Sigmoid colon (tissue), 7 donors: ENCODE measurements around the gene KRTAP10-9. TPM values are rescaled to one million over a fixed set of nuclear protein-coding genes. Genes with fewer than 3 reads are reported as not detected.
"Not testable (repeated sequence)": the region's sequence is repeated elsewhere in the genome, so short reads cannot be mapped to it uniquely, and the experiment has no call there.

Source experiments
- DNase-seq: peaks from one replicate; pipeline ENCODE4 v3.0.0-alpha.2; 2019
- H3K27ac ChIP-seq, 4 donors: fragments of 200-600 bp; sonication (generic); one replicate each; pipeline ENCODE4 v1.5.1; 2016 to 2019; ENCODE audit warnings: mild to moderate bottlenecking in 1 of 4
- H3K27me3 ChIP-seq, 3 donors: fragments of 200-600 bp; sonication (generic); one replicate each; pipeline ENCODE4 v1.5.1; 2019; ENCODE audit warnings: mild to moderate bottlenecking in 1 of 3
- H3K36me3 ChIP-seq, 4 donors: fragments of 200-600 bp; sonication (generic); one replicate each; pipeline ENCODE4 v1.5.1; 2016 to 2019
- H3K4me1 ChIP-seq, 4 donors: fragments of 200-600 bp; sonication (generic); one replicate each; pipeline ENCODE4 v1.5.1; 2017 to 2019
- H3K4me3 ChIP-seq, 4 donors: fragments of 200-600 bp; sonication (generic); one replicate each; pipeline ENCODE4 v1.5.1; 2017 to 2019; ENCODE audit warnings: mild to moderate bottlenecking in 2 of 4, moderate library complexity in 1 of 4
- H3K9me3 ChIP-seq, 4 donors: fragments of 200-600 bp in 3 of 4; sonication (generic) in 3 of 4; one replicate each; pipeline versions ENCODE4 v1.5.1 to v1.6.1; 2013 to 2019
- EP300 ChIP-seq, 4 donors: sonication (generic); formaldehyde crosslinking; IDR thresholded peaks; one replicate each; pipeline ENCODE4 v1.6.1; 2017; ENCODE audit warnings: antibody characterized with exemption in 4 of 4
- POLR2A ChIP-seq, 2 donors: fragments of 450-650 bp; IDR thresholded peaks; one replicate each; pipeline ENCODE4 v1.6.1; 2016; ENCODE audit warnings: antibody characterized with exemption in 2 of 2, mild to moderate bottlenecking in 2 of 2, moderate library complexity in 2 of 2
- POLR2AphosphoS5 ChIP-seq, 4 donors: sonication (generic); formaldehyde crosslinking; IDR thresholded peaks; one replicate each; pipeline ENCODE4 v1.6.1; 2017; ENCODE audit warnings: antibody characterized with exemption in 4 of 4
- WGBS, 2 donors: extraction: QIAGEN DNeasy Blood & Tissue Kit; methylation state at CpG; one replicate each; pipeline ENCODE4 v1.1.7; 2013; 5-methylcytosine and 5-hydroxymethylcytosine counted together
- intact Hi-C: fragments of 100-400 bp; cut with DNase I; formaldehyde crosslinking; loops from one replicate; pipeline ENCODE4 v1.15.1; 2023
- polyA plus RNA-seq, 3 donors: library from polyadenylated mRNA; stranded (reverse); fragments of 200-250 nt; gene quantifications; one replicate each; pipeline ENCODE4 v1.2.3, GENCODE V29; 2013
- total RNA-seq, 4 donors: library from RNA; depleted of rRNA; stranded (reverse); fragments of >200 nt; gene quantifications; one replicate each; pipeline ENCODE4 v1.1.0, GENCODE V29; 2016
- TF ChIP-seq, protein P1 (sequence below), 4 experiments: fragments of 450-650 bp in 3 of 4; fragments of 200-600 bp in 1 of 4; IDR thresholded peaks; one replicate each; pipeline ENCODE4 v1.5.1; 2016 to 2019; ENCODE audit warnings: antibody characterized with exemption in 4 of 4, mild to moderate bottlenecking in 3 of 4, moderate library complexity in 2 of 4
- donor health status: healthy with polysubstance abuse.
- donor health status: Bipolar disorder and iron deficiency.
- donor health status: healthy.

The KRTAP10-9 gene
- total and polyA plus RNA-seq, 7 donors: not detected

DNA sequence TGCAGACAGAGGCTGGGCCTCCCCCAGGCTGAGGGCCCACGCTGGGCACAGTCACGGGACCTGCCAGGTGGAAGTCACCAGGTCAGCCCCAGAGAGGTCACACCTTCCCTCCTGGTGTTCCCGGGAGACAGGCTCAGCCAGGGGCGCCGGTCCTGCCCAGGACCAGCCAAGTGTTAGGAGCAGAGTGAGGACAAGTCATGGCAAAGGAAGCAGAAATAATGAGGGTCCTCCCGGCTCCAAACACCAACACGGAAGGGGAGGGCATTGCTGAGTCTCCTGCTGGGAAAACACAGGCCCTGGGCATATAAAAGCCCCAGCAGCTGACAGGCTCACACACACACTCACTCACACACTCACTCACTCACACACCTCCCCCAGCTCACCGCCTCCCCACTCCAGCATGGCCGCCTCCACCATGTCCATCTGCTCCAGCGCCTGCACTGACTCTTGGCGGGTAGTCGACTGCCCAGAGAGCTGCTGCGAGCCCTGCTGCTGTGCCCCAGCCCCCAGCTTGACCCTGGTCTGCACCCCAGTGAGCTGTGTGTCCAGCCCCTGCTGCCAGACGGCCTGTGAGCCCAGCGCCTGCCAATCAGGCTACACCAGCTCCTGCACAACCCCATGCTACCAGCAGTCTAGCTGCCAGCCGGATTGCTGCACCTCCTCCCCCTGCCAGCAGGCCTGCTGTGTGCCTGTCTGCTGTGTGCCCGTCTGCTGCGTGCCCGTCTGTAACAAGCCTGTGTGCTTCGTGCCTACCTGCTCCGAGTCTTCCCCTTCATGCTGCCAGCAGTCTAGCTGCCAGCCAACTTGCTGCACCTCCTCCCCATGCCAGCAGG lies 10.3 kb downstream of the KRTAP10-9 start, which contains the start of gene KRTAP10-10:
KRTAP10-10 (plus strand) TSS at position 339 of the 833 bp plus-strand sequence; CDS start at position 401, 62 bp downstream.
- WGBS, 2 donors: 50 to 68% methylated on average over 21 of the region's 21 CpGs
- H3K27me3 ChIP-seq: peaks cover 0 to 32% (median 0%) of the 10 kb centered on the region in 3 donors

DNA sequence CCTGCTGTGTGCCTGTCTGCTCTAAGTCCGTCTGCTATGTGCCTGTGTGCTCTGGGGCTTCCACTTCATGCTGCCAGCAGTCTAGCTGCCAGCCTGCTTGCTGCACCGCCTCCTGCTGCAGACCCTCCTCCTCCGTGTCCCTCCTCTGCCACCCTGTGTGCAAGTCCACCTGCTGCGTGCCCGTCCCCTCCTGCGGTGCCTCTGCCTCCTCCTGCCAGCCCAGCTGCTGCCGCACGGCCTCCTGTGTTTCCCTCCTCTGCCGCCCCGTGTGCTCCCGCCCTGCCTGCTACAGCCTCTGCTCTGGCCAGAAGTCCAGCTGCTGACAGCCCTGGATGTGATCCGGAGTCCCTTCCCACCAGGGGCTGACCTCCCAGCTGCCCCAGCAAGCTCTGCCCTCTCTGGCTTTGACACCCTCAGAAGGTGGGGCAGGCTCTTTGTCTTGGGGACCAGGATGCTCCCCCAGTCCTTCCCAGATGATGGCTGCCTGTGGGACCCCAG lies 11.0 kb downstream of the KRTAP10-9 start:
- peaks cover 0 to 32% (median 0%) of the 10 kb centered on the region in 3 donors for H3K27me3 ChIP-seq
- H3K4me3 ChIP-seq, intact Hi-C loops, H3K4me1 ChIP-seq, H3K36me3 ChIP-seq, H3K9me3 ChIP-seq, DNase-seq, H3K27ac ChIP-seq: not testable (repeated sequence)
- 58 to 63% methylated on average over 12 of the region's 12 CpGs for WGBS, 2 donors

More for the DNA sequence above, 10.3 kb downstream of the KRTAP10-9 start, which contains the start of gene KRTAP10-10:
- H3K4me3 ChIP-seq: no peak within 1 kb of the TSS
- DNase-seq: no peak
- no peaks in the 10 kb centered on the region for H3K4me1 ChIP-seq
- no peaks in the 10 kb centered on the region for H3K36me3 ChIP-seq
- H3K27ac ChIP-seq: no peak within 1 kb of the TSS
- intact Hi-C loops: no loop called here
- H3K9me3 ChIP-seq: peaks cover 0 to 5% (median 0%) of the 10 kb centered on the region in 4 donors
- TF ChIP-seq, protein P1, sequence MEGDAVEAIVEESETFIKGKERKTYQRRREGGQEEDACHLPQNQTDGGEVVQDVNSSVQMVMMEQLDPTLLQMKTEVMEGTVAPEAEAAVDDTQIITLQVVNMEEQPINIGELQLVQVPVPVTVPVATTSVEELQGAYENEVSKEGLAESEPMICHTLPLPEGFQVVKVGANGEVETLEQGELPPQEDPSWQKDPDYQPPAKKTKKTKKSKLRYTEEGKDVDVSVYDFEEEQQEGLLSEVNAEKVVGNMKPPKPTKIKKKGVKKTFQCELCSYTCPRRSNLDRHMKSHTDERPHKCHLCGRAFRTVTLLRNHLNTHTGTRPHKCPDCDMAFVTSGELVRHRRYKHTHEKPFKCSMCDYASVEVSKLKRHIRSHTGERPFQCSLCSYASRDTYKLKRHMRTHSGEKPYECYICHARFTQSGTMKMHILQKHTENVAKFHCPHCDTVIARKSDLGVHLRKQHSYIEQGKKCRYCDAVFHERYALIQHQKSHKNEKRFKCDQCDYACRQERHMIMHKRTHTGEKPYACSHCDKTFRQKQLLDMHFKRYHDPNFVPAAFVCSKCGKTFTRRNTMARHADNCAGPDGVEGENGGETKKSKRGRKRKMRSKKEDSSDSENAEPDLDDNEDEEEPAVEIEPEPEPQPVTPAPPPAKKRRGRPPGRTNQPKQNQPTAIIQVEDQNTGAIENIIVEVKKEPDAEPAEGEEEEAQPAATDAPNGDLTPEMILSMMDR (IDR thresholded peaks at IDR 0.05): no peak
- no peak for TF ChIP-seq EP300 (IDR thresholded peaks at IDR 0.05)
- no peak for TF ChIP-seq POLR2A (IDR thresholded peaks at IDR 0.05)
- TF ChIP-seq POLR2AphosphoS5 (IDR thresholded peaks at IDR 0.05): no peak

GRCh38 chr21:44638506-44639330 lies 11.8 kb downstream of the KRTAP10-9 start:
- peaks cover 0 to 32% (median 0%) of the 10 kb centered on the region in 3 donors for H3K27me3 ChIP-seq
- H3K27ac ChIP-seq, H3K4me3 ChIP-seq, H3K4me1 ChIP-seq, H3K9me3 ChIP-seq, H3K36me3 ChIP-seq, DNase-seq, intact Hi-C loops: not testable (repeated sequence)
- 79 to 80% methylated on average over 21 of the region's 21 CpGs for WGBS, 2 donors

DNA sequence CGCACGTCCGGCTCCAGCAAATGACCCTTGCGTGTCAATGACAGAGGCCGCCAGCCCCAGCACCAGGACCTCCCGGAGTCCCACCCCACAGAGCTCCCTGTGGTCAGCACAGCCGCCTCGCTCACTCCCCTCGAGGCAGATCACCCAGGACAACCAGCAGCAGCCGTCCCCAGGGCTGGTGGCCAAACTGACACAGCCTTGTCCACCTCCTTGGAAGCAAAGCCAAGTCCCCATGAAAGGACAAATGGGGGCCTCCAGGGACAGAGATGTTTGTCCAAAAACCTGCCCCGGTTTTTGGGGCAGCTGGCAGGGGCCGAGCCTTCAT lies 12.4 kb downstream of the KRTAP10-9 start:
- Histone ChIP-seq H3K4me1 (no peaks in the 10 kb centered on the region), H3K36me3 (no peaks in the 10 kb centered on the region), H3K4me3 (no peak overlapping the region), H3K27ac (no peak overlapping the region), H3K9me3 (peaks cover 0 to 4% (median 1%) of the 10 kb centered on the region in 4 donors), H3K27me3 (peaks cover 0 to 32% (median 0%) of the 10 kb centered on the region in 3 donors)
- 84 to 87% methylated on average over 12 of the region's 12 CpGs for WGBS, 2 donors
- intact Hi-C loops: no loop called here
- no peak for DNase-seq
- TF ChIP-seq POLR2A (IDR thresholded peaks at IDR 0.05) (no peak), POLR2AphosphoS5 (IDR thresholded peaks at IDR 0.05) (no peak), EP300 (IDR thresholded peaks at IDR 0.05) (no peak)
- TF ChIP-seq, protein P1 (IDR thresholded peaks at IDR 0.05): no peak

GRCh38 chr21:44640761-44641160 lies 13.9 kb downstream of the KRTAP10-9 start:
- intact Hi-C loops: no loop called here
- H3K4me1 ChIP-seq: no peaks in the 10 kb centered on the region
- 79 to 91% methylated on average over 5 of the region's 5 CpGs for WGBS, 2 donors
- no peaks in the 10 kb centered on the region for H3K36me3 ChIP-seq
- H3K27ac ChIP-seq: no peak overlapping the region
- no peak overlapping the region for H3K4me3 ChIP-seq
- no peak for TF ChIP-seq EP300 (IDR thresholded peaks at IDR 0.05)
- TF ChIP-seq, protein P1 (IDR thresholded peaks at IDR 0.05): no peak
- no peak for TF ChIP-seq POLR2AphosphoS5 (IDR thresholded peaks at IDR 0.05)
- no peak for TF ChIP-seq POLR2A (IDR thresholded peaks at IDR 0.05)
- H3K9me3 ChIP-seq: peaks cover 0 to 6% (median 1%) of the 10 kb centered on the region in 4 donors
- H3K27me3 ChIP-seq: peaks cover 0 to 29% (median 0%) of the 10 kb centered on the region in 3 donors
- no peak for DNase-seq
